GM23338 (cell line): Measurements from ENCODE around the gene PCDH17. TPM values are rescaled to one million over a fixed set of nuclear protein-coding genes. Genes with fewer than 3 reads are reported as not detected.
A peak's percentile ranks its signal among the peaks of the same experiment; 100 is the strongest.

ENCODE experiments used
- ATAC-seq: fragments of 200-7000 bp; cut with Tn5 transposase; 3 replicates; pipeline ENCODE4 v1.9.1; 2020
- DNase-seq: peaks from one replicate; pipeline ENCODE4 v3.0.0-alpha.2; 2015; ENCODE audit warnings: low spot score
- H2AFZ ChIP-seq: fragments of 200-600 bp; sonication (generic); 2 replicates; pipeline ENCODE4 v1.8.0; 2016; ENCODE audit warnings: antibody characterized with exemption, mild to moderate bottlenecking, moderate library complexity
- H3F3A ChIP-seq: fragments of 200-600 bp; sonication (generic); replicated peaks from 2 replicates; pipeline ENCODE4 v1.8.0; 2017; ENCODE audit warnings: antibody characterized with exemption, mixed run types, low read depth
- H3K27ac ChIP-seq: fragments of 200-600 bp; sonication (generic); 2 replicates; pipeline ENCODE4 v1.6.1; 2016; ENCODE audit warnings: low read depth
- H3K27me3 ChIP-seq: fragments of 200-600 bp; sonication (generic); 2 replicates; pipeline ENCODE4 v1.8.0; 2016; ENCODE audit warnings: mild to moderate bottlenecking, mixed run types, moderate library complexity; ENCODE audit not compliant: insufficient read depth
- H3K36me3 ChIP-seq: fragments of 200-600 bp; sonication (generic); 2 replicates; pipeline ENCODE4 v1.8.0; 2016; ENCODE audit warnings: mild to moderate bottlenecking; ENCODE audit not compliant: insufficient read depth
- H3K4me1 ChIP-seq: fragments of 200-600 bp; sonication (generic); 2 replicates; pipeline ENCODE4 v1.8.0; 2016; ENCODE audit warnings: mild to moderate bottlenecking, moderate library complexity; ENCODE audit not compliant: insufficient read depth
- H3K4me2 ChIP-seq: fragments of 200-600 bp; sonication (generic); 2 replicates; pipeline ENCODE4 v1.7.1; 2017; ENCODE audit warnings: mixed run types
- H3K4me3 ChIP-seq: fragments of 200-600 bp; sonication (generic); 2 replicates; pipeline ENCODE4 v1.6.1; 2016; ENCODE audit warnings: mixed run types
- H3K79me2 ChIP-seq: fragments of 200-600 bp; sonication (generic); replicated peaks from 2 replicates; pipeline ENCODE4 v1.8.0; 2017; ENCODE audit warnings: mild to moderate bottlenecking; ENCODE audit not compliant: insufficient read depth
- H3K9me2 ChIP-seq: fragments of 200-600 bp; sonication (generic); 2 replicates; pipeline ENCODE4 v1.8.0; 2017; ENCODE audit not compliant: insufficient read depth
- H4K20me1 ChIP-seq: fragments of 200-600 bp; sonication (generic); replicated peaks from 2 replicates; pipeline ENCODE4 v1.8.0; 2017; ENCODE audit warnings: mild to moderate bottlenecking; ENCODE audit not compliant: insufficient read depth
- H3K27ac Mint-ChIP-seq: 2 replicates; pipeline ENCODE4 v1.8.0; 2020; ENCODE audit warnings: inconsistent platforms, mild to moderate bottlenecking, moderate library complexity, mixed read lengths
- H3K27me3 Mint-ChIP-seq: 3 replicates; pipeline ENCODE4 v1.8.0; 2022; ENCODE audit warnings: low read depth, mild to moderate bottlenecking, moderate library complexity, mixed read lengths, inconsistent platforms; ENCODE audit not compliant: insufficient read depth, poor library complexity
- H3K36me3 Mint-ChIP-seq: 3 replicates; pipeline ENCODE4 v1.8.0; 2021; ENCODE audit warnings: low read depth, mild to moderate bottlenecking, inconsistent platforms, moderate library complexity, mixed read lengths
- H3K4me1 Mint-ChIP-seq: 3 replicates; pipeline ENCODE4 v1.8.0; 2020; ENCODE audit warnings: mild to moderate bottlenecking, inconsistent platforms, mixed read lengths
- H3K4me3 Mint-ChIP-seq: 3 replicates; pipeline ENCODE4 v1.8.0; 2021; ENCODE audit warnings: moderate library complexity, mild to moderate bottlenecking, inconsistent platforms, mixed read lengths
- H3K9me3 Mint-ChIP-seq: 3 replicates; pipeline ENCODE4 v1.8.0; 2020; ENCODE audit warnings: moderate library complexity, mild to moderate bottlenecking, inconsistent platforms, mixed read lengths
- EZH2 ChIP-seq: fragments of 200-600 bp; sonication (generic); IDR thresholded peaks from one replicate; pipeline ENCODE4 v1.8.0; 2017; ENCODE audit warnings: antibody characterized with exemption, mild to moderate bottlenecking, low read depth; ENCODE audit not compliant: unreplicated experiment
- POLR2AphosphoS5 ChIP-seq: IDR thresholded peaks from 2 replicates; pipeline ENCODE4 v1.6.1; 2016; ENCODE audit warnings: antibody characterized with exemption, low read depth
- ZNF331 ChIP-seq: fragments of 250-450 bp; sonication (Bioruptor Pico); IDR thresholded peaks from 2 replicates; pipeline ENCODE4 v1.5.0; 2020; ENCODE audit warnings: low read depth, mild to moderate bottlenecking, moderate library complexity
- polyA plus RNA-seq: library from polyadenylated mRNA; unstranded; fragments of >200 nt; fragmentation: Nextera tagmentation; extraction: Ambion mirVana; gene quantifications from 2 replicates; pipeline ENCODE4 v1.2.1, GENCODE V29; 2016
- total RNA-seq: library from RNA; depleted of rRNA; stranded (reverse); fragments of >200 nt; shearing (Covaris generic); gene quantifications from 2 replicates; pipeline ENCODE4 v1.2.3, GENCODE V29; 2014
- TF ChIP-seq, protein P1 (sequence below): fragments of 250-450 bp; sonication (Bioruptor Pico); IDR thresholded peaks from 2 replicates; pipeline ENCODE4 v1.5.0; 2020; ENCODE audit warnings: mild to moderate bottlenecking, moderate library complexity

PCDH17 gene
- total and polyA plus RNA-seq, 2 experiments from 2014 or later: 0.27 to 1.3 TPM

- TF ChIP-seq, protein P1, sequence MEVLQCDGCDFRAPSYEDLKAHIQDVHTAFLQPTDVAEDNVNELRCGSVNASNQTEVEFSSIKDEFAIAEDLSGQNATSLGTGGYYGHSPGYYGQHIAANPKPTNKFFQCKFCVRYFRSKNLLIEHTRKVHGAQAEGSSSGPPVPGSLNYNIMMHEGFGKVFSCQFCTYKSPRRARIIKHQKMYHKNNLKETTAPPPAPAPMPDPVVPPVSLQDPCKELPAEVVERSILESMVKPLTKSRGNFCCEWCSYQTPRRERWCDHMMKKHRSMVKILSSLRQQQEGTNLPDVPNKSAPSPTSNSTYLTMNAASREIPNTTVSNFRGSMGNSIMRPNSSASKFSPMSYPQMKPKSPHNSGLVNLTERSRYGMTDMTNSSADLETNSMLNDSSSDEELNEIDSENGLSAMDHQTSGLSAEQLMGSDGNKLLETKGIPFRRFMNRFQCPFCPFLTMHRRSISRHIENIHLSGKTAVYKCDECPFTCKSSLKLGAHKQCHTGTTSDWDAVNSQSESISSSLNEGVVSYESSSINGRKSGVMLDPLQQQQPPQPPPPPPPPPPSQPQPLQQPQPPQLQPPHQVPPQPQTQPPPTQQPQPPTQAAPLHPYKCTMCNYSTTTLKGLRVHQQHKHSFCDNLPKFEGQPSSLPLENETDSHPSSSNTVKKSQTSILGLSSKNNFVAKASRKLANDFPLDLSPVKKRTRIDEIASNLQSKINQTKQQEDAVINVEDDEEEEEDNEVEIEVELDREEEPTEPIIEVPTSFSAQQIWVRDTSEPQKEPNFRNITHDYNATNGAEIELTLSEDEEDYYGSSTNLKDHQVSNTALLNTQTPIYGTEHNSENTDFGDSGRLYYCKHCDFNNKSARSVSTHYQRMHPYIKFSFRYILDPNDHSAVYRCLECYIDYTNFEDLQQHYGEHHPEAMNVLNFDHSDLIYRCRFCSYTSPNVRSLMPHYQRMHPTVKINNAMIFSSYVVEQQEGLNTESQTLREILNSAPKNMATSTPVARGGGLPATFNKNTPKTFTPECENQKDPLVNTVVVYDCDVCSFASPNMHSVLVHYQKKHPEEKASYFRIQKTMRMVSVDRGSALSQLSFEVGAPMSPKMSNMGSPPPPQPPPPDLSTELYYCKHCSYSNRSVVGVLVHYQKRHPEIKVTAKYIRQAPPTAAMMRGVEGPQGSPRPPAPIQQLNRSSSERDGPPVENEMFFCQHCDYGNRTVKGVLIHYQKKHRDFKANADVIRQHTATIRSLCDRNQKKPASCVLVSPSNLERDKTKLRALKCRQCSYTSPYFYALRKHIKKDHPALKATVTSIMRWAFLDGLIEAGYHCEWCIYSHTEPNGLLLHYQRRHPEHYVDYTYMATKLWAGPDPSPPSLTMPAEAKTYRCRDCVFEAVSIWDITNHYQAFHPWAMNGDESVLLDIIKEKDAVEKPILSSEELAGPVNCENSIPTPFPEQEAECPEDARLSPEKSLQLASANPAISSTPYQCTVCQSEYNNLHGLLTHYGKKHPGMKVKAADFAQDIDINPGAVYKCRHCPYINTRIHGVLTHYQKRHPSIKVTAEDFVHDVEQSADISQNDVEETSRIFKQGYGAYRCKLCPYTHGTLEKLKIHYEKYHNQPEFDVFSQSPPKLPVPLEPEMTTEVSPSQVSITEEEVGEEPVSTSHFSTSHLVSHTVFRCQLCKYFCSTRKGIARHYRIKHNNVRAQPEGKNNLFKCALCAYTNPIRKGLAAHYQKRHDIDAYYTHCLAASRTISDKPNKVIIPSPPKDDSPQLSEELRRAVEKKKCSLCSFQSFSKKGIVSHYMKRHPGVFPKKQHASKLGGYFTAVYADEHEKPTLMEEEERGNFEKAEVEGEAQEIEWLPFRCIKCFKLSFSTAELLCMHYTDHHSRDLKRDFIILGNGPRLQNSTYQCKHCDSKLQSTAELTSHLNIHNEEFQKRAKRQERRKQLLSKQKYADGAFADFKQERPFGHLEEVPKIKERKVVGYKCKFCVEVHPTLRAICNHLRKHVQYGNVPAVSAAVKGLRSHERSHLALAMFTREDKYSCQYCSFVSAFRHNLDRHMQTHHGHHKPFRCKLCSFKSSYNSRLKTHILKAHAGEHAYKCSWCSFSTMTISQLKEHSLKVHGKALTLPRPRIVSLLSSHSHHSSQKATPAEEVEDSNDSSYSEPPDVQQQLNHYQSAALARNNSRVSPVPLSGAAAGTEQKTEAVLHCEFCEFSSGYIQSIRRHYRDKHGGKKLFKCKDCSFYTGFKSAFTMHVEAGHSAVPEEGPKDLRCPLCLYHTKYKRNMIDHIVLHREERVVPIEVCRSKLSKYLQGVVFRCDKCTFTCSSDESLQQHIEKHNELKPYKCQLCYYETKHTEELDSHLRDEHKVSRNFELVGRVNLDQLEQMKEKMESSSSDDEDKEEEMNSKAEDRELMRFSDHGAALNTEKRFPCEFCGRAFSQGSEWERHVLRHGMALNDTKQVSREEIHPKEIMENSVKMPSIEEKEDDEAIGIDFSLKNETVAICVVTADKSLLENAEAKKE (CRISPR knock-in tag): 0 out of 2 replicates have a peak, but pooled peaks have one; percentile 8
- no peak for TF ChIP-seq EZH2
- Histone ChIP-seq H3K27me3 (no peaks in the 10 kb centered on the region), H3F3A (no peaks in the 10 kb centered on the region), H3K9me2 (no peaks in the 10 kb centered on the region), H3K79me2 (no peaks in the 10 kb centered on the region), H3K4me1 (peaks cover 18% of the 10 kb centered on the region), H3K36me3 (no peaks in the 10 kb centered on the region), H3K4me3 (no peak overlapping the region), H3K4me2 (peak overlapping the region; percentile 8; the same call in 1 of the 2 replicates), H4K20me1 (no peaks in the 10 kb centered on the region), H3K27ac (peak overlapping the region; percentile 50; the same call in 1 of the 2 replicates), H2AFZ (peak overlapping the region; percentile 5; the same call in 1 of the 2 replicates)
- Mint-ChIP-seq H3K27ac (peak overlapping the region; percentile 58), H3K4me3 (no peak overlapping the region), H3K36me3 (no peaks in the 10 kb centered on the region), H3K27me3 (no peaks in the 10 kb centered on the region), H3K4me1 (peaks cover 16% of the 10 kb centered on the region), H3K9me3 (no peaks in the 10 kb centered on the region)
- ATAC-seq: peak; percentile 89
- DNase-seq: peak; percentile 22
Measured at GRCh38 chr13:57682128-57682716, 50.7 kb downstream of the PCDH17 start.

- H2AFZ ChIP-seq: no peak overlapping the region
- no peak for TF ChIP-seq POLR2AphosphoS5
- TF ChIP-seq, protein P1 (CRISPR knock-in tag): no peak
- TF ChIP-seq ZNF331: no peak
- H3K9me2 ChIP-seq: no peaks in the 10 kb centered on the region
Measured at GRCh38 chr13:57698851-57699250, 67.3 kb downstream of the PCDH17 start.

More at GRCh38 chr13:57698851-57699250, 67.3 kb downstream of the PCDH17 start:
- no peak overlapping the region for H3K27ac Mint-ChIP-seq
- H3K36me3 Mint-ChIP-seq: no peaks in the 10 kb centered on the region
- no peaks in the 10 kb centered on the region for H3K27me3 ChIP-seq
- no peak overlapping the region for H3K4me3 ChIP-seq
- H3K4me1 Mint-ChIP-seq: no peaks in the 10 kb centered on the region
- H3K9me3 Mint-ChIP-seq: no peaks in the 10 kb centered on the region
- no peaks in the 10 kb centered on the region for H3K4me1 ChIP-seq
- H3K27ac ChIP-seq: no peak overlapping the region
- H3K4me3 Mint-ChIP-seq: no peak overlapping the region
- H3K79me2 ChIP-seq: no peaks in the 10 kb centered on the region
- H3K4me2 ChIP-seq: no peak overlapping the region
- no peaks in the 10 kb centered on the region for H3K27me3 Mint-ChIP-seq
- DNase-seq (no peak), ATAC-seq (no peak)
- H3F3A ChIP-seq: no peaks in the 10 kb centered on the region
- H4K20me1 ChIP-seq: no peaks in the 10 kb centered on the region
- H3K36me3 ChIP-seq: no peaks in the 10 kb centered on the region
